GM21825 (cell line): ENCODE measurements around the gene EPHA4.

Experiments used
- ATAC-seq: cut with Tn5 transposase; IDR thresholded peaks from one replicate; pipeline ENCODE4 v1.9.1; 2021; ENCODE audit warnings: mild to moderate bottlenecking, moderate library complexity; ENCODE audit not compliant: unreplicated experiment

Gene EPHA4

DNA sequence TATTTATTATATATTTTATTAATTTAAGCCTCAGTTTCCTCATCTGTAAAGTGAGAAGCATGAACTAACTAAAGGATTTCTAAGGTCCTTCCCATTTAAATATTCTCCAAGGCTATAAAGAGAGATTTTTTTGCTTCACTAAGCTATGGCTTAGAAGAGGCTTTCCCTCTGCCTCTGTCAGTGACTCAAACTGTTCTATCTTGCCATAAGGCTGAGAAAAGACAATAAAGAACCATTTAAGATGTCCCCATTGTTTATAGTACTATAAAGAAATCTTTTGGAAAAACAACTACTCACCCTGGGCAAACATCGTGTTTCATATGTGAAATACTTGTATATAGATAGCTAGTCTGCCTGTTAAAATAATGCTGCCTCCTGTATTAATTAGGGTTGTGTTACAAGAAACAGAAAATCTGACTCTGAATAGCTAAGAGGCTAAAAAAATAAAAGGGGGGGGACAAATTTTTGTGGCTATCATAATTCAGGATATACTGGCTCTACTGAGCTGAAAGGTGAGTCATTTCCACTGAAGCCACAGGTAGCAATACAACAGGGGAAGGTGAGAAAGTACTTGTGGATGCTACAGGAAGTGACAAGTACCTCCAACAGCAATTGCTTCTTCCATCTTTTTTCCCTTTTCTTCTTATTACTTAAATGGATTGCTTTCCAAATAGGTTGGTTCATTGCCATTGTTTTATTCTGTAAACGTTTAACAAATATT lies 25.4 kb downstream of the EPHA4 start:
- no peak for ATAC-seq

DNA sequence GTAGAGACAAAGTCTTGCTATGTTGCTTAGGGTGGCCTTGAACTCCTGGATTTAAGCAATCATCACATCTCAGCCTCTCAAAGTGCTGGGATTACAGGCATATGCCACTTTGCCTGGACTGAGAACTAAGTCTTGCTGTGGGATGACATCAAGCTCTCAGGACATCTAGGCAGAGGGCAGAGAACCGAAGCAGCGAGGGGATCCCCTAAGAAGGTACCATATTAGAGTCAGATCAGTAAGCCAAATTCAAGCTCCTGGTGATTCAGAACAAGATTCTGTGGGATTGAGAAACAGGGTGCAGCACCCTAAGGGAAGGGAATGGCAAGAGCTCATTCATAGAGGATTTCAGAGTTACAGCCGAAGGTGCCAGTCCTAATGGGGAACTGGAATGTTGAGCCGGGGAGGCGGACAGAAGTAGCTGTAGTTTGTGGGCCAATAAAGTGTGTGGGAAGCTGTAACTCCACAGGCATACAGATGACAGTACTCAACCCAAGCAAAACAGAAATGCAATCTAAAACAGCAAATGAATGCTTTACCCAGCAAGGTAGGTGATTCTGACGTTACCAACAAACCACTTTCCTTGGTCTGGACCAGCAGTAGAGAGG lies 30.9 kb downstream of the EPHA4 start:
- no peak for ATAC-seq

DNA sequence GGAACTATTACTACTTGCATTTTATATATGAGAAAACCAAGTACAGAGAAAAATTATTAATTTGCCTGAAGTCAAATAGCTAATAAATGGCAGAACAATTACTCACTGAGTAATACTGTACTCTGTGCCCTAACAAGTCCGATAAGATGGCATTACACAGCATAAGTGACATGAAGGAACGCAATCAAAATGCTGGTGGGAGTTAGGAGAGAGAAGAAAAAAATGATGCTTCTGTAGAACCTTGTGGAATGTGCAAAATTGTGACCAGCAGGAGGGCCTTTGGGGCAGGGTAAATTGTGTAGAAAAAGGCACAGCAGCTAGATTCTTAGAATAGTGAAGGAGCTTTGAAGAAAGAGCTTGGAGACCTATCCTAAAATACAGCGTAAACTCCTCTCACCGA lies 32.9 kb downstream of the EPHA4 start:
- ATAC-seq, result no peak

DNA sequence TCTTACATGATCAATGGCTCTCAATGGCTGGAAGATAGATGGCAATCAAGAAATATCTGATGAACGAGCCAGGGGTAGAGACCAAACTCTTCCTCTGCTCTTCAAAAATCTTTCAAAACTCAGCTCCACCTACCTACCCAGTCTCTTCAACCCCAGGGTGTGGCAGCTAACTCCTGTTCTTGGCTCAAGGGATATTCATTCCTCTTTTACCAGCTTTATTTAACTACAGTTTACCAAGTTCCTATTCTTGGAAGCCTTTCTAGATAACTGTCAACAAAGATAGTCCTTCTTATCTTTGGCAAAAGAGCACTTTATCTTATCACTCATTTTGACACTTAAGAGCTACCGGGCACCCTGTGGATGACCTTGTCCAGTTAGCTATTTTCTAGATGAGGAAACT lies 36.3 kb downstream of the EPHA4 start:
- no peak for ATAC-seq

DNA sequence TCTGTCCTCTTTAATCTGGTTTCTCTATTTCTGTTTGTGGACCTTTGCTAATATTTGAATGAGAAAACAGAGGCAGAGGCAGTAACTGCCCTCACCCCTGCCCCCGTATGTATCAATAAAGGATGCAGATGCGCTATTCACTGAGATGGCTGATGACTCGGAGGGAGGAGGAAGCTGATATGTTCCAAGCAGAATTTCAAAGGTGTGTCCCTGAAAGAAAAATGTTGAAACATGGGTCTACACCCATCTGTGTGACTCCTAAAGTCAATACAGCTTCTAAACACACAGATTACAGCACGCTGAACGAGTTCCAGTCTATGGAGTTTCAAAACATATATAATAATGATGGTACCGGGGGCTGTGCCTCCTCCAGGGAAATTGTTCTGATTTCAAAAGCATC lies 38.8 kb downstream of the EPHA4 start:
- no peak for ATAC-seq

DNA sequence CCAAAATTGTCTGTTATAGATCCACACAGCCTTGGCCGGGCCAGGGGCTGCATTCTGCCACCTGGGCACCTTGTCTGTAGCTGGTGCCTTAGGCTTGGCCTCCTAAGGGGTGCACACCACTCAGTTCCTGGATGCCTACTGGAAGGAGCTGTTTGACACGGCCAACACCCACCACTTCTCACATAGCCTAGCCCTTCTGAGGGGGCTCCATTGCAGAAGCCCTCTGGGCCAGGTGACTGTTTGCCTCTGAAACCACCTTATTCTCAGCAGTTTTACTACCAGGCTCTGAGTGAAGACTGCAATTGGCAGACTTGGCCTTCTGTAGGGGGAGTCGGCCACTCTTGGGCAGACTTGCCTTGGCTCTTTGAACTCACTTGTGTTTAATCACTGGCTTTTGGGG lies 39.5 kb downstream of the EPHA4 start:
- no peak for ATAC-seq

DNA sequence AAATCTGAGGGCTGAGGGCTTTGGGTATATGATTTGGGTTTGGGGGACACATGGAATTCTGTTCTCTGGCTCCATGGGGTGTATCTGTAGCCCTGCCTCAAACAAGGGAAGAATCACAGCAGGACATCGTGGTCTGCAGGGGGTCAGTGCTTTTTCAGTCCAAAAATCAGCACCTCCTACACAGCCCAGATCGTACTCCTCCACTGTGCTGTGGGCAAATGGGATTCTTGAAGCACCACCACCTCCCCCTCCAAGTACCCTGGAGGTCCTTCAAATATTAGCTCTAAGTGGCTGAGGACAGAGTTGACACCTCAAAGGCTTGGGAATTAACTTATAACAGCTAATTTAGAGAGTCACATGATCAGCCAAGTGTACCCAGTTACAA lies 41.5 kb downstream of the EPHA4 start:
- no peak for ATAC-seq

DNA sequence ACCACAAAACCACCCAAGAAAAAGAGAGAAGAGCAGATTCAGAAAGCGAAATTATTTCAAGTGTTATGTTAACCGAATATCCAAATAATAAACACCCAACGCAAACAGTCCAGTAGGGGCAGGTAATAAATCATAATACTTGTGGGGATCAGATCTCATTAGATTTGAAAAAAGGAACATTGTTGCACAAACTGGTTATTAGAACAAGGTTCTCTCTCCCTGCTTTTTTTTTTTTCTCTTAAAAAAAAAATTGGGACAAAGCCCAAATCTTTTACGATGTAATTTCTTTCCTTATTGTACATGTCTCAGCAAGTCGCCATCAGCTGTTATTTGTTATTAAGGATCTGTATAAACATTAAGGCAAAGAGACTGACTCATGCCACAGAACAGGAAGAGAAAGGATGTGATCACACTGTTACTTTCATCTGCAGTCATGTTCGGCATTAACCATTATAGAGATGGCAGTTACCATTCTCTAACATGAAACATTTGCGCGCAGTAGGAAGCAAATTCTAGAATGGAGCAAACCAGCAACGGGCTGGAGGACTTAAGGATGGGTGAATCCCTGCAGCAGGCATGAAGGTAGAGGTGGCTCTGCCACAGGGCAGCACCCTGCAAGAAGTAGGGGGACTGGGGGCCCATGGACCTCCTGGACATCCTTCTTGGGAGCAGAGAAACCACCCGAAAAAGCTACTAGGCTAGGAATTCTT lies 42.0 kb downstream of the EPHA4 start:
- ATAC-seq, result no peak

DNA sequence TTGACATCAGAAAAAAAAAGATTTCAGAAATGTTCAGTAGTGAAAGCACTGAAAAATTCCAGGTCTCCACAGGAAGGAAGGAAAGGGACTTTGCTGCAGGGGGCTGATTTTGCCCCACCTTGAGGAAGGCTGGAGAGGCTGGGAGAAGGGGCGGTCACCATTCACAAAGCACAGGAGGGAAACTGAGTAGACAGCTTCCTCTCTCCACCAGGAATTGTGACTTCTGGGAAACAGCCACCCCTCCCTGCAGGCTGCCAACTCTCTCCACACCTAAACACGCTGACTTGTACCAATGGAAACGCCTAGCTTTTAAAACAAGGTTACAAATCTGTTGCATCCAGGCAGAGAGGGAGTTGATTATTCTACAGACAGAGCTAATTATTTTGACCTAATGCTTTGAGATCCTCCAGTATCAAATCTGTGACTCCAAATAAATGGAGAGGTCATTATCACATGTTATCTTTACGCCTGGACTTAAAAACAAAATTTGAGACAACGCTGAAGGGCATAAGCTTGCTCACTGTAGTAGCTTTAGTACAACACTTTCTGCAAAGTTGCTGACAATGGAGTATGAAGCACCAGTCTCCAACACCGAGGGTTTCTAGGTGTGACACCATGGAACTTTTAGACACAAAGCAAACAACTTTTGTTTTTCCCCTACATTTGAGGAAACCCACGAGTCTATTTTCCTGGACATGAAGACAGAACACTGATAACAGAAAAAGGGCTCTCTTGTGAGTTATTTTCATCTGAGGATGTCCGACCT lies 42.7 kb downstream of the EPHA4 start:
- ATAC-seq, result no peak

DNA sequence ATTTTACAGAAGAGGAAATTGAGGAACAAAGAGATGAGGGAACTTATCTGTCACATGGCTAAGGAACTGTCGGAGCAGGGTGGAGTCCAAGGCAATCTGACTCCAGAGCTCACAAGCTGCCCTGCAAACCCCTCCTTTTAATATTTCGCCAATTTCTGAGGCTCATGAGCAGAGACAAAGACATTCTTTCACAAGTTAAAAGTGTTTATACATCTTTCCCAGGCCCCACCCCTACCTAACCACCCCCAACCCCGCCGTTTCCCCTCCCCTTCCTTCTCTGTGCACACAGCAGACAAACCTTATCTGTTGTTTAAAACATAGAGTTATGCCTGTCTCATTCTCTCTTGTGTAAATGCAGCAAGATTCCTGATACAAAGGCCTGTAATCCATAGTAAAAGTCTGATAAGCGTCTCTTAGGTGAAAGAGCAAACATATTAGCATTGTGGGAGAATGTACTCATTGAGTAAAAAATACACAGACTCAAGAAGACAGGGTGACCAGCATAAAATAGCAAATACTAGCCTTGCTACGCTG lies 44.3 kb downstream of the EPHA4 start:
- ATAC-seq, result no peak

DNA sequence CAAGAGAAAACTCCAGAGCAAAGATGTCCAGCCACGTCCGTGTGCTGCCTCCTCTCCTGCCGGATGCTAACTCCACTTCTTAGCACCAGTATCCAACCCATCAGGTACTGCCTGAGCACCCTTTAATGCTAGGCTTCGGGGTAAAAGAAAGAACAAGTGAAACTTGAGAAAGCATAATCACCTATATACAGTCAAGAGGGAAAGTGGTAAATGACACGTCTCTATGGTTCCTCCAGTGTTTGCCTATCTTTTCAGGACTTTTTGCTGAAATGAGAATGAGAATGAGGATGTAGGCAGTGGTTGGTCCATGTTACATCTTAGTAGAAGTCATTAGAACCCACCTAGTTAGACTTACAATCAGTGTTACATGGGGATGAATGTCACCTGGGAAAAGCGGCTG lies 47.9 kb downstream of the EPHA4 start:
- no peak for ATAC-seq

DNA sequence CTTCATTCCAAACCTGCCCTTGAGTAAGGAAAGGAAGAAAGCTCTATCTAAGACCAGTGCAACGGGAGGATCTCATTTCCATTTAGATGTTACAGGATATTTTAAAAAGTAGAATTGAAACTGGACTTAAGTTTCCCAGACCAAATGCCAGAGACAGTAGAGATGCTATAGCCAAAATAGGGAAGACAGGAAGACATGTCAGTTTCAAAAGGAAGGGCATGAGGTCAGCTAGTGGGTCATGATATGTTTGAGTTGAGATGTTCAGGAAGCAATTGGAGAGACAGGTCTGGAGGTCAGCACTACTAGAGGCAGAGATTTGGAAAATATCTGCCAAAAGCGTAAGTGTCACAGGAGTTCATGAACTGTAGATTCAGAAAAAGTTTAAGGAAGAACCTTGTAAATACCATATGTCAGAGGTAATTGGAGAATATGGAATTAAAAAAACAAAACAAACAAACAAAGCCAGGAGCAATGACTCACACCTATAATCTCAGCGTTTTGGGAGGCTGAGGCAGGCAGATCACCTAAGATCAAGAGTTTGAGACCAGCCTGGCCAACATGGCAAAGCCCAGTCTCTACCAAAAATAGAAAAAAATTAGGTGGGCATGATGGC lies 50.8 kb downstream of the EPHA4 start:
- ATAC-seq, result no peak

DNA sequence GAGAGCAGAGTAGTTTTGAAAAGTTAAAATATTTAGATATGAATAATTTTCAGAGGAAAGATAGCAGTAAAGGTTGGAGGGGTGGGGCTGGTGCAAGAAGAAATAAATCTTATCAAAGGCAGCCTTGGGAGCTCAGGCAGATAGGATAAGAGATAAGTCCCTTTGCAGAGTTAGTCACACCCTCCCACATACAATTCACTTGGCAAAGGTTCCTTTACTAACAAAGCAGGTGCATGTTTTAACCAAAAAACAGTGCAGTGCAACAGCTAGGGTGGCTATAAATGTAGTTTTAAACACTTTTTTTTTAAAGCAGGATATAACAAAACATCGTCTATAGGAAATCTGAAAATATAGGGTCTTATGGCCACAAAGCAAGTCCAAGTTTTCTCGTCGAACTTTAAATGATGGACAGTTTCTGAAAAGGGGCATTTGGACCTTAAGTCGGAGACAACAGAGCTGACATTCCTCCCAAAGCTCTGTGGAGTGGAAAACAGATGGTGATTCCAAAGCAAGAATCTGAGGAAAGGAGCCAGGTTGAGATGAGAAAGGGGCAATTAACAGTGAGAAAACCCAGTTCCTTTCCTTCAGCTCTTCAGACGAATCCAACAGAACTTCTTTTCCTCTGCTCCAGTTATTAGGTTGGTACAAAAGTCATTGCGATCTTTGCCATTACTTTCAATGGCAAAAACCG lies 53.0 kb downstream of the EPHA4 start:
- ATAC-seq, result no peak

DNA sequence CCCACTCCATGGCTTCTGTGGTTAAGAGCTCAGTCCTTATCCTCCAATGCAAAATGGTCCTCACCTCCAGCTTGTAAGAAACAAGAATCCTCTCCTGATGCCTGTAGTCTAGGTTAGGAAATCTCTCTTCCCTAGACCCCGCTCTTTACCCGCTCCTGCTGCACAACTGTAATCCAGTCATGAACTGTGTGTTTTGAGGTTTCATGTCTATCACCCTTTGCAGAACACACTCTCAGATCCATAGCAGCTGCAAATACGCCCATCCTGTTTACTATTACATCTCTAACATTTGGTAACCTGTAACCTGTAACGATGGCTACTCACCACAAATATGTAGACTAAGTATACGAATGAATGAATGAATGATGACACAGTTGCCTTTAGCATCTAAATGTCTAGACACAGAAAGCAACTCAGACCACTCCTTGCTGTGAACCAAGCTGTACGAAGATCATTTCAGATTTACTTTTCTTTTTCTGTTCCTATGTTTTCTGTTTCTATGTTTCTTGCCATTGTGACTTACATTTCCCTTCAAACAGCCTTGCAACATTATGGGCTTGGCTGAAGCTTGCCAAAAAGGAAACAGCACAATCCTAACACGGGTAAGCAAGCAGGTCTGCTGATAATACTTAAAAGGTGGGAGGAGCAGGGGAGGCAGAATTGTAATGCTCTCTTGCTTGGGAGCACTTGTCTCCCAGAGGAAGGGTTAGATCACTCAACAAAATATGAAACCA lies 53.7 kb downstream of the EPHA4 start:
- peak; percentile 53 for ATAC-seq

DNA sequence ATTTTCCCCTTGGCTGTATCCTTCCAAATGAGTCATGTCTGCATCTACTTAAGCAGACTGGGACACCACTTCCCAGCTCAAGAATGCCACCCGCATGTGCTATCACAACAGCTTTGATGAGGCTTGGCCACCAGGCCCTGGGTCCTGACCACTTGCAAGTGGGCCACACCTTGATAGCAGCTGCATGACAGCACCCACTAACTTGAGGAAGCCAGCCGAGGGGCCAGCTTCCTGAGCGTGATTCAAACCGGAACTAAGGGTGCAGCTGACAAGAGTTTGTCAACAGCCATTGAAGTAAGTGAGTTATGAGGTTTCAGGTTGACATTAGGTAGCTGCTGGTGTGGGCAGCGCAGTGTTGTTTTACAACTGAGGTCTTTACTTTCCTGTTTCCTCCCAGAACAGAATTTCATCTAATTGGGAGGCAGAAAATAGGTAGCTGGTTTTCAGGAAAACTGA lies 54.4 kb downstream of the EPHA4 start:
- peak; percentile 93 for ATAC-seq

DNA sequence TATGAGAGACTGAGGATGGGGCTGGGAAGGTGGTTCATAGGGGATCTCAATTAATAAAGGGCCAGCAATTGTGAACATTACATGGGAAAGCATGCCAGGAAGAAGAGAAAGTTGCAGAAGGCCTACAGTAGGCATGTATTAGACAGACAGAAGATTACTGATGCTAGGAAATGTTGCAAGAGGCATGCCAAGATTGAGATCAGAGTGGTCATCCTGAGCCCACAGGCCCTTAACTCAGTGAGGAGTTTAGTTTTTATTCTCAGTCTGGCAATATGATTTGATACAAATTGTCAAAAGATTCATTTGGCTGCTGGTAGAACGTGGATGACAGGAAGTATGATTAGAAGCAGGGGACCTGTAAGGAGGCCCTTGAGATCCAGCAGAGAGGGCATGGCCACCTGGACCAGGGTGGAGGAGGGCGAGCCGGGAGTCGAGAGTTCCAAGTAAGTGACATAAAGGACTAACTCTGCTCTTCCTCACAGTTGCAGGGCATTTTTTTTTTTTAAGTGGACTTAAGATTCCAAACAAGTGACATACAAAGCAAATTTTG lies 54.9 kb downstream of the EPHA4 start:
- no peak for ATAC-seq

DNA sequence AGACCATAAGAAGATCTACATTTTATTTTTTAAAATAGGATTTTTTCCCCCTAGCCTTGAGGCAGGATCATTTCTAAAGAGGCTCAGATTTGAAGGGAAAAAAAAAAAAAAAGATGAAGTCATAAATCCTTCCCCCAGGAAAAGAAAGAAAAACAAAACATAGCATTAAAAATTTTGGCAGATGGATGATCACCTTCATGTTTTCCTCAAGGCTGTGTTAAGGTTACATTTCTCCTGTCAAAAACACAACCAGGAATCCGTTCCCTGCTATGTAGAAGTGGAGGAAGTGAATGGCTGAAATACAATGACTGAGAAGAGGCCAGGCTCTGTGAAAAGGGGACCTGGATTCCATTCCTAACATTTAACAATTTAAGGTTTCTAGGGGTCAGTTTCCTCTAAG lies 56.2 kb downstream of the EPHA4 start:
- no peak for ATAC-seq

DNA sequence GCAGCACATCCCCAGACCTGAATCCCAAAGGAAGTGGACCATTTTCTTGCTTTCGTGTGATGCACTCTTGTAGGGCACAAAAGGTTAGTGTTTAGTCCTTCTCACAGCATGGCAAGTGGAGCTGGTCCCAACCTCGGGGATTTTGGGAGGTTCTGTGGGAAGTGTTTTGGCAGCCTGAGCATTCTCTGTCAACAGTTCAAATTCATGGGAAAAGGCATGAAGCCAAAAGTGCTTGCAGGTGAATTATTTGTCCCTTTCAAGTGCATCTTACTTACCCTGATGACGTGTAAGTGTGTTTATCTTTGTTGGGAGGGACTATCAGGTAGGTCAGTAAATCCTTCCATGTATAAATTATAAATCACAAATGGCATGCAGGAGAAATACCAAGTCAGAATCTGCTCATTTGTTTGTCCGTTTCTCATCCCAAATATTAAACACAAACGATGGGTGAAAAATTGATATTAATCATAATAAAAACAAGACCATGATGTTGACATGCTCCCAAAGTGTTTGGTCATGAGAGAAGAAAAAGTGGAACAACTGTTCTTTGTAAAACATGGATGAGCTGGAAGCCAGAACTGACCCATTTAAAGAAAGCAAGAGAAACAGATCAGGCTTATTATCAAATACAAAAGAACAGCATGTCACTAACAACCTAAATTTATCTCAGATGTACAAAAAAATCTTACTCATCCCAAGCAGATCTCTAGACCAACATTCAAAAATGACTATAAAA lies 57.6 kb downstream of the EPHA4 start:
- no peak for ATAC-seq

DNA sequence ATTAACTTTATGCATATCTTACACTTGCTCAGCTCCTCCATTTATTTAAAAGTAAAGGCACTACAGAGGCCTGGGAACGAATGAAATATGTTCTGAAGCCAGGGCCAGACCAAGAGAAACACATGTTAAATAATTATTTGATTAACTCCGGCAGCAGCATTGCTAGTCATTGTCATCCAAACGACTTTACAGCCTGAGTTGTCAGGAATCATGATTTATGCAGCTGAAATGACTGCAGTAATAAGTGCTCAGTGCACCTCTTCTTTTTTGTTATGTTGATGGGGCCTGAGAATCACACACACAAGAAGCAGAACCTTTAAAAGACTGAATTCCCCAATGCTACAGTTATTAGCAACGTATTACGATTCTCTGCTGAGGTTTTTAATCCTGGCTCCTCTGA lies 58.9 kb downstream of the EPHA4 start:
- no peak for ATAC-seq
